HG03565 (cell line): ENCODE results near the gene SIVA1.

Source experiments
- ATAC-seq: cut with Tn5 transposase; IDR thresholded peaks from one replicate; pipeline ENCODE4 v1.9.1; 2021; ENCODE audit warnings: mild to moderate bottlenecking, moderate library complexity; ENCODE audit not compliant: unreplicated experiment

SIVA1 gene

DNA sequence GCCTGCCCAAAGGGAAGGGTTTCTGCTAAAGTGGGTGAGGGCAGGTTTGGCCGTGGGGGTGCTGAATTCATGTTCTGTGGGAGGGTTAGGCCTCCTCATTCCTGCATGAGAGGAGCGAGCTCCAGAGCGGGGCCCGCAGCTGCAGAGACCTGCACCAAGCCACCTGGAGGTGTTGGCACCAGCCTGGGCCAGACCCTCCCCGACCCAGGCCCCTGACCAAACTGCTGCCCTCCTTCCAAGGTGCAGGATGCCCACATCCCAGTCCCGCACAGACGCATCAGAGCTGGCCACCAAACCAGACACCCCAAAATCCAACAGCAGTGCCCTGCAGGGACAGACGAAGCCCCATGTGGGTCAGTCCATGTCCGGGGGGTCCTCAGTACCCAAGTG, 18.4 kb upstream of the SIVA1 start:
- no peak for ATAC-seq

- ATAC-seq: no peak
Observed at GRCh38 chr14:104734991-104735779, 17.8 kb upstream of the SIVA1 start.

GRCh38 chr14:104735830-104736642, 16.9 kb upstream of the SIVA1 start:
- ATAC-seq: no peak

- ATAC-seq: no peak
Observed at GRCh38 chr14:104738375-104739019, 14.4 kb upstream of the SIVA1 start.

GRCh38 chr14:104739026-104739425, 13.9 kb upstream of the SIVA1 start:
- no peak for ATAC-seq

DNA sequence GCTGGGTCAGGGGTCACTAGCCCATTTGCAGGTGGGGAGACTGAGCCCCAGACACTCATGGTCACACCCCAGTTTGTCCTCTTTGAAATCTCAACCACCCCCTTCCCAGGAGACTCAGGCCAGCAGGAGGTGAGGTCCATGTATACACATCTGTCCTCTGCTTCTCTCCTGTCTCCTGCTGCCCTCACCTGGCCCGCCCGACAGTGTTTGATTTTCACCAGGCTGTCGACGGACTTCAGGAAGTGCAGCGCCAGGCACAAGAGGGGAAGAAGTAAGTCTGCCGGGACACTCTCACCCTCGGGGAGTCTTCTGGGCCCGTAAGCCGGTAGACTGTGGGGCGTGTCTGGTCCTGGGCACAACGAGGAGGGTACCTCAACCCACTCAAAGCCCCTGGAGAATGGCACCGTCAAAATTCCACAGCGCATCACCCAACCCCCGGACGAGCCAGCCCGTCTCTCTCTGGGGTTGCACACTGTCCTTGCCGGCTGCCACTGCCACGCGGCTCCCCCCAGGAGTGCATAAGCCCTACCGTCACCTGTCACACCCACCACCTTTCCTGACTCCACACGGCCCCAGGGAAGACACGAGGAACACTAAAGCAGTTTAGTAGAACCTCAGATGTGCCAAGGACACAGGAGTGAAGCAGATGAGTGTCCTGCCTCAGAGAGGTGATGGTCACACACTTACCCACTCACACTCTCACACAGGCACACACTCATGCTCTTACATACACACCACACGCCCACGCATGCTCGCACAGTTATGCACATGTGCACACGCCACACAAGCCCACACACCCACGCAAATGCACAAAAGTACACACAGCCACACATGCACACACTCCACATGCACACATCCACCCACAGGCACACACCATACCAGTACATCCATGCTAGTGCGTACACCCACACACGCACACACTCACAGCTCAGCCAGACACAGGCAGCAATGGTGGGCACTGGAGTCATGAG, 13.1 kb upstream of the SIVA1 start:
- ATAC-seq: no peak

DNA sequence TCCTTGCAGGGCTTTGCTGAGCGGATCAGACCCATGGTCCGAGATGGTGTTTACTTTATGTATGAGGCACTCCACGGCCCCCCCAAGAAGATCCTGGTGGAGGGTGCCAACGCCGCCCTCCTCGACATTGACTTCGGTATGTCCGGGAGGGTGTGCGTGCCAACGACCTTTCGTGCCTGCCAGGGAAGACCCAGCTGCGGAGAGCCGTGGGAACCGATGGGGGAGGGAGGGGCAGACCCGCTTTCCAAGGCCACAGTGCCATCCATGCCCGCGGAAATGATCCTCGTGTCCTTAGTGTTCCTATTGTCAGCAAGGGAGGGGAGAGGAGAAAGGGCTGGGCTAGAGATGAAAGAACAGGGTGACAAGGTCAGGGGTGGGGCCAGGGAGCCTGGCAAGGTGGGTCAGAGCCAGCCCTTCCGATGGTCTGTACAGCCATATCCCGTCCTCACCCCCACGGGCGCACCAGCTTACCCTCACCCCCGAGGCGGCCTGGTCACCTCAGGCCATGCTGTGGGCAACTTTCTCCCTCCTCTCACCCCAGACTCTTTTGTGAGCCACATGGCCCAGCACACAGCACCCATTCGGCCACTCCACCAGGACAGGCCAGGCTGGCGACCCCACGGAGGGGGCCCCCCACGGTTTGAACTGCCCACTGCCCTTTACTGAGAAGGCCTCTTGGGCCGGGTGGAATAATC, 11.7 kb upstream of the SIVA1 start:
- ATAC-seq: no peak

- ATAC-seq: no peak
Observed at GRCh38 chr14:104741803-104742251, 11.1 kb upstream of the SIVA1 start.

DNA sequence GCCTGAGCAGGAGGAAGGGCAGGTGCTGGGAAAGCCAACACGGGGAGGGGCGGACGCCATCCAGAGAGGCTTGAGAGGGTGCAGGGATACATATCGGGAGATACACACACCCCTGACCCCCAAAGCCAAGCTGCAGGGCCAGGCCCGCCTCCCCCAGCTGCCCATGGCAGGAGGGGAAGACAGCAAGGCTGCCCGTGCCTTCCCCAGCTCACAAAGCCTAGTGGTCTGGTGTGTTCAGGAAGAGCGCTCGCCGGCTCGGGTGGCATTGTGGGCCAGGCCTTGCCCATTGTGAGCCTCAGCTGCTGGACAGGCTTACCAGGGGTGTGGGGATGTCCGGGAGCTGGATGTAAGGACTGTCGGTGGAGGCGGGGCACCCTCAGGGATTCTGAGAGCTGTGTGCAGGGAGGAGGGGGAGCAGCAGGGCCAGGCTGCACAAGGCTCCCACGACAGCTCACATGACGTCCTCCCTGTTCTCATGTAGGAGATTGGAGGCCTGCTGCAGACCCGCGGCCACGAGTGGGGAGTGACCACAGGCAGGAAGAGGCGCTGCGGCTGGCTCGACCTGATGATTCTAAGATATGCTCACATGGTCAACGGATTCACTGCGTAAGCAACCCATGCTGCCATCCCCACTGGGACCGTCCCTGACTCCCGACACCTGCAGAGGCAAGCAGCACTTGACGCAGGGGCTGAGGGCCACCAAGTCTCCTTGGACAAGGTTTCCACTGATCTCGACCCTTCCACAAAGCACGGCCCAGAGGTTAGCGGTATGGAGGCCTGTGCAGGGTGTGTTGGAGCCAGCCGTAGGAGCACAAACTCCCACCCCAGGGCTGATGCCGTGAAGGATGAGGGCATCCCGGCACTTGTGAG, 10.1 kb upstream of the SIVA1 start:
- no peak for ATAC-seq

GRCh38 chr14:104743461-104744380, 9.2 kb upstream of the SIVA1 start:
- no peak for ATAC-seq

DNA sequence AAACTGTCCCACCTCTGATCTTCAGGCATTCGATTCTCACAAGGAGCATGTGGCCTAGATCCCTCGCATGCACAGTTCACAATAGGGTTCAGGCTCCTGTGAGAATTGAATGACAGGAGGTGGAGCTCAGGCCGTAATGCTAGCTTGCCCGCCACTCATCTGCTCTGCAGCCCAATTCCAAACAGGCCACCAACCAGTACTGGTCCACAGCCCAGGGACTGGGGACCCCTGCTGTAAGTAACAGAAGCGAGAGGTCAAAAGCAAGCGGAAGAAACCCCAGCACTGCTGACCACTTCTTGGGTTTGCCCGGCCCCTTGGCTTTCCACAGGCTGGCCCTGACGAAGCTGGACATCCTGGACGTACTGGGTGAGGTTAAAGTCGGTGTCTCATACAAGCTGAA, 8.5 kb upstream of the SIVA1 start:
- no peak for ATAC-seq

- no peak for ATAC-seq
Observed at GRCh38 chr14:104745431-104745830, 7.5 kb upstream of the SIVA1 start.

GRCh38 chr14:104746071-104746545, 6.8 kb upstream of the SIVA1 start:
- no peak for ATAC-seq

- ATAC-seq: no peak
Observed at GRCh38 chr14:104746934-104747481, 5.9 kb upstream of the SIVA1 start.

GRCh38 chr14:104747876-104748275, 5.1 kb upstream of the SIVA1 start:
- ATAC-seq: no peak

DNA sequence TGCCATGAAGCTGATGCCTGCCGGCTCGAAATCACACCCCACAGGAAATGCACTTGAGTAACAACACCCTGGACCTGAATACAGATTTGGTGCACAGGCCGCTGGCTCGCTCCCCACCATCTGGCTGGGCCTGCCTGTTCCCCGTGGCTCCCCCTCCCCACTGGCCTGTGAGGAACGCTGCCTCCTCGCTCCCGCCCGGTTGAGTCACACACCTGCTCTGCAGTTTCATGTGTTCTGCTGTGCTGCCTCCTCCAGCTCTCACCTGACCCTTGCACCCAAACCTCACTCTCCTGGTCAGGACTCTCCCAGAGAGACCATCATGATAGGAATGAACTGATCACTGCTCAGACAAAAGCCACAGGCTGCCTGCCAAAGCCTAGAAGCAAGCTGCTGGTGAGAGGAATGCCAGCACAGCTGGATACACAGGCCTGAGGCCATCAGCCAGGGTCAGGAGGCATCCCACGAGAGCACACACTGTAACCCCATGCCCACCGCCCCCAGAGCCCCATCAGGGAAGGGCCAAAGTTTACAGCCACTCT, 3.8 kb upstream of the SIVA1 start:
- ATAC-seq: no peak

DNA sequence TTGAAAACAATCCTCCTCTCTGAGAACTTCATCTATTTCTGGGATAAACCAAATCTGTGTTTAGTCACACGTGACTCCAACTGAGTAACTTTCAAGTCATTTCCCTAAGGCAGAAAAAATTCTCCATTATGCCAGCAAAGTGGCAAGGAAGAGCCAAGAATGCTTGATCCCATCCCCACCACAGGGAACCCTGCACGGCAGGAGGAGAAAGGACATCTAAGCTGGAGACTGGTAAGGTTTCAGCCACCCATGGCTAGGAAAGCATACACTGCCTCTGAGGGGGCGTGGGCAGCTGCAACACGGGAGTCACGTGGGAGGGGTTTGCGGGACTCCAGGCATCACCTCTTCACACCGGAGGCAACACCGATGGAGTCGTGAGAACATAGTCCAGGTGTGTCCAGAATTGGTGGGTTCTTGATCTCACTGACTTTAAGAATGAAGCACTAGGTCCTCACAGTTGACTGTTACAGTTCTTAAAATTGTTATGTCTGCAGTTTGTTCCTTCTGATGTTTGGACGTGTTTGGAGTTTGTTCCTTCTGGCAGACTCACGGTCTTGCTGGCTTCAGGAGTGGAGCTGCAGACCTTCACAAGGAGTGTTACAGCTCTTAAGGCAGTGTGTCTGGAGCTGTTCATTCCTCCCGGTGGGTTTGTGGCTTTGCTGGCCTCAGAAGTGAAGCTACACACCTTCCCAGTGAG, 2.7 kb upstream of the SIVA1 start:
- no peak for ATAC-seq
